Keratinocyte (primary cell): ENCODE data around the gene VPS18.

Source experiments
- EZH2 ChIP-seq: IDR thresholded peaks from one replicate; pipeline ENCODE4 v1.6.1; 2012; ENCODE audit warnings: inconsistent platforms, mild to moderate bottlenecking, low read length, moderate library complexity
- TF ChIP-seq, protein P1 (sequence below), 3 experiments: IDR thresholded peaks in 1 of 3; conservative IDR thresholded peaks in 1 of 3; optimal IDR thresholded peaks in 1 of 3; 2 replicates in 2 of 3; 3 replicates in 1 of 3; pipeline versions ENCODE3 to v1.5.1; 2011; ENCODE audit warnings: low read length in 3 of 3, mild to moderate bottlenecking in 3 of 3, moderate library complexity in 2 of 3, control low read depth in 1 of 3, inconsistent platforms in 1 of 3; ENCODE audit not compliant: insufficient read depth in 2 of 3; ENCODE audit errors: extremely low read depth in 1 of 3

DNA sequence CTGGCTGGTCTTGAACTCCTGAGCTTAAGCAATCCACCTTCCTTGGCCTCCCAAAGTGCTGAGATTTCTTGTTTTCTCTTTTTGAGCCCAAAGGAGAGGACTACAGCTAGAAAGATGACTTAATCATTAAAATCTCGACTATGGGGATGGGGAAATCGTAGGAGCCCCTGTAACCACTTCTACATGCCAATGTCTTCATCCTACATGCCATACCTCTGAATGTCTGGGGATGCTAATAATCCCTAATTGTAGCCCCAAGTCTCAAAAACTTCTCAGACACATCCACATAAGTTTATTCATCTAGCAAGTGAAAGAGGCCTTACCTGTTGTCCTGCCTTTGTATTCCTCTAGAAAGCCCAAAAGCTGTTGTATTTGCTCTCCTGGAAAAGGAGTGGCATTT, 16.6 kb upstream of the VPS18 start:
- TF ChIP-seq, protein P1, sequence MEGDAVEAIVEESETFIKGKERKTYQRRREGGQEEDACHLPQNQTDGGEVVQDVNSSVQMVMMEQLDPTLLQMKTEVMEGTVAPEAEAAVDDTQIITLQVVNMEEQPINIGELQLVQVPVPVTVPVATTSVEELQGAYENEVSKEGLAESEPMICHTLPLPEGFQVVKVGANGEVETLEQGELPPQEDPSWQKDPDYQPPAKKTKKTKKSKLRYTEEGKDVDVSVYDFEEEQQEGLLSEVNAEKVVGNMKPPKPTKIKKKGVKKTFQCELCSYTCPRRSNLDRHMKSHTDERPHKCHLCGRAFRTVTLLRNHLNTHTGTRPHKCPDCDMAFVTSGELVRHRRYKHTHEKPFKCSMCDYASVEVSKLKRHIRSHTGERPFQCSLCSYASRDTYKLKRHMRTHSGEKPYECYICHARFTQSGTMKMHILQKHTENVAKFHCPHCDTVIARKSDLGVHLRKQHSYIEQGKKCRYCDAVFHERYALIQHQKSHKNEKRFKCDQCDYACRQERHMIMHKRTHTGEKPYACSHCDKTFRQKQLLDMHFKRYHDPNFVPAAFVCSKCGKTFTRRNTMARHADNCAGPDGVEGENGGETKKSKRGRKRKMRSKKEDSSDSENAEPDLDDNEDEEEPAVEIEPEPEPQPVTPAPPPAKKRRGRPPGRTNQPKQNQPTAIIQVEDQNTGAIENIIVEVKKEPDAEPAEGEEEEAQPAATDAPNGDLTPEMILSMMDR (optimal IDR thresholded peaks at IDR 0.05 in 1 of 3, IDR thresholded peaks at IDR 0.05 in 1 of 3, conservative IDR thresholded peaks at IDR 0.05 in 1 of 3; ENCODE audit: extremely low read depth in 1 of 3, insufficient read depth in 2 of 3, low read length in 3 of 3), result no peak
- no peak for TF ChIP-seq EZH2
